Stimulated activated CD4-positive, alpha-beta T cell treated with anti-CD3 and anti-CD28 coated beads, Interleukin-15, amount 100 ng/mL, for 1 hour (primary cell): ENCODE measurements around the gene CYS1.
"Not testable (repeated sequence)": the region's sequence is repeated elsewhere in the genome, so short reads cannot be mapped to it uniquely, and the experiment has no call there.

Source experiments
- DNase-seq, 2 donors: peaks; one replicate each; pipeline ENCODE4 v3.0.0-alpha.2; 2020; ENCODE audit warnings: low read depth in 1 of 2, low spot score in 1 of 2

The CYS1 gene

DNA sequence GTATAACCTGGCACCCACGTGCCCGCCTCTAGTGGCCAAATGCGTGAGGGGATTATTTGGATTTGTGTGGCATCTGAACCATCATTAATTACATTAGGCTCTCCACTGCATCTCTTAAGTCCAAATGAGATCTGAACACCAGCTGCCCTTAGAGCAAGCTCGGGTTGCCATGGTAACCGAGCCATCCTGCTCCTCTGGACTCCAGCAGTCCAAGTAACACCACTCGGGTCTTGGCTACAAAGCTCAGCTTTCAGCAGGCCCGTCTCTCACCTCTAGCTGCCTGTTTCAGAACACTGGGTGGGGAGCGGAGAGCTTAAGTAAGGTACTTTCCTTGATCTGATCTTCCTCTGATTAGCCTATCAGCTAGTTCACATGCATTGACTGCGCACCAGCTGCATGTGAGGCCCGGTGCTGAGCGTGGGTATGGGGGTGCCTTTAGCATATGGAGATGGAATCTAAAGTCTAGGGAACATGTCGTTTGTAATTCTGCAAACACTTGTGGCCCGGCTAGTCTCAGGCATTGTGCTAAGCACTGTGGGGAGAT, 14.1 kb upstream of the CYS1 start:
- no peak for DNase-seq

GRCh38 chr2:10091889-10092244, 11.7 kb upstream of the CYS1 start:
- not testable (repeated sequence) for DNase-seq

DNA sequence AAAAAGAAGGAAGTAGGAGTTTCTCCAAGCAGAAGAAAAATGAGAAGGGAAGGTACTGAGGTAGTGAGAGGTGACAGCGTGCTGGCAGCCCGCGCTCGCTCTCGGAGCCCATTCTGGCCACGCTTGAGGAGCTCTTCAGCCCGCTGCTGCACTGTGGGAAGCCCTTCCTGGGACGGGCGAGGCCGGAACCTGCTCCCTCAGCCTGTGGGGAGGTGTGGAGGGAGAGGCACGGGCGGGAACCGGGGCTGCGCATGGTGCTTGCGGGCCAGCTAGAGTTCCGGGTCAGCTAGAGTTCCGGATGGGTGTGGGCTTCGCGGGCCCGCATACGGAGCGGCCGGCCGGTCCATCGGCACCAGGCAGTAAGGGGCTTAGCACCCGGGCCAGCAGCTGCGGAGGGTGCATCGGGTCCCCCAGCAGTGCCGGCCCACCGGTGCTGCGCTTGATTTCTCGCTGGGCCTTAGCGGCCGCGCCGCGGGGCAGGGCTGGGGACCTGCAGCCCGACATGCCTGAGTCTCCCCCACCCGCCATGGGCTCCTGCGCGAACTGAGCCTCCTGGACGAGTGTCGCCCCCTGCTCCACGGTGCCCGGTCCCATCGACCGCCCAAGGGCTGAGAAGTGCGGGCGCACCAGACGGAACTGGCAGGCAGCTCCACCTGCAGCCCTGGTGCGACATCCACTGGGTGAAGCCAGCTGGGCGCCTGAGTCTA, 11.1 kb upstream of the CYS1 start:
- DNase-seq: no peak

GRCh38 chr2:10089565-10090190, 9.5 kb upstream of the CYS1 start:
- DNase-seq: no peak

GRCh38 chr2:10087360-10087759, 7.1 kb upstream of the CYS1 start:
- no peak for DNase-seq

- no peak for DNase-seq
Observed at GRCh38 chr2:10086950-10087349, 6.7 kb upstream of the CYS1 start.

DNA sequence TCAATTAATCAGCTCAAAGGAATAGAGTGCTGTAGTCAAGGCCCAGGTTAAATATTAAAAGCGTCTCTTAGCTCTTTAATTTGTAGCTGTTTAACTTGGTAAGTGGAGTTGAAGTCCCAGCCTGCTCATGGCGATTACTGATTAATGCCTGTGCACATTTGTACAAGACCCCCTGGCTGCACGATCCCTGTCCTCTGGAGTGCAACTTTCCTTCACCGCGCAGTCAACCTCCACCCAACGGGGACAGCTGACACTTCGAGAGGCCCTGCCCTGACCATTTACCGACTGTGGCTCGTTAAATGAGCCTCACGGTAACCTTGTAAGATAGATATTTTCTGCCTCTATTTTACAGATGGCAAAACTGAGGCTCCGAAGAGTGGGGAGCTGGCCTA, 5.5 kb upstream of the CYS1 start:
- no peak for DNase-seq

DNA sequence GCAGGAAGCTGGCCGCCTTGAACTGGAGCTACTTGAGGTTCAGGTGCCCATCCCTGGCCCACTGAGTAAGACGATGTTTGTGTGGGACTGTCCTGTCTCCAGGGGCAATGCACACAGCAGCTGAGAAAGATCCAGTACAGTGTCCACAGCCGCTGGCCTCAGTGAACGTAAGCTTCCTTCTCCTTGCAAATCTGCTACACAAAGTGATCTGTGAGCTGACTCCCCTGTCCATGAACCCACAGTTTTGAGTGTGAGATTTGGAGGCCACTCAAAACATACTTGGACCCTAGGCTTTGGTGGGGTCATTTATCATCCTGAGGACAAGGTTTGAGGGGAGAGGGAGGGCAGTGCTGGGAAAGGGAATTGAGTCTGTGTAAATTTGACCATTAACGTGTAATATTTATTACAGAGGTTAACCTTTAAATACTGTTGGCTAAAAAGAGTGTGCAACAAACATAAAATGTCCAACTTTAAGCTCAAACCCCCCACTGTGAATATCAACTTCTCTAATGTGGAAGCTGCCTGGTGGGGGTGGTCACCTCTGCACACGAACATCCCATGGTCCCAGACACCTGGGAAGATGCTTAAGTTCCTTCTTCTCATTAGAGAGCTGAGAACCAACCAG, 4.9 kb upstream of the CYS1 start:
- no peak for DNase-seq

DNA sequence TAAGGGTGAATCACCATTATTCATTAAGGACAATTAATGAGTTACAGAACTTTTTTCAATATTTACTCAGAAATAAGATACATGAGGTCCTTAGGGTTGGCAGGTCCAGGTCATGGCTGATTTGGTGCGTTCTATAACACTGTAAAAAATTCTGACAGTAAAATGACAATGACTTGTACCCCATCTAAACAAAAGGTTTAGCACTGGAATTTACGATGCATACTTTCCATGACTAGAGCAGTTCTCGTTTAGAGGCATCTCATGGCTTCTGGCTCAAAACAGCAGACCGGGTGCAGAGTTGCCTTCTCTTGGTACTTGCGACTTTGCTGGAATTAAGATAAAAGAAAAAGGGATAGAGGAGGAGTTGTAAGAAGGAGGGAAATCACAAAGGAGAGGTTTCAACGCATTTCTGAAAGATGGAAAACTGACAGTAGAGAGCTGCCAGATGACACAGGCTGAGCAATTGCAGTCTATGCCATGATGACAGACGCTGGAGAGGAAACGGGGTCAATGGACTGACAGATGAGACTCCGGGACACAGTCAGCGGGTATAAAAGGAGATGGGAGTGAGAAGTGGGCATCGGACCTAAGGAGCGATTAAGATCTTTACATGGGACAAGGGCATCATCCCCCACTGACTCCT, 4.1 kb upstream of the CYS1 start:
- no peak for DNase-seq

GRCh38 chr2:10083692-10084211, 3.5 kb upstream of the CYS1 start:
- no peak for DNase-seq

- no peak for DNase-seq
Observed at GRCh38 chr2:10083046-10083445, 2.8 kb upstream of the CYS1 start.

DNA sequence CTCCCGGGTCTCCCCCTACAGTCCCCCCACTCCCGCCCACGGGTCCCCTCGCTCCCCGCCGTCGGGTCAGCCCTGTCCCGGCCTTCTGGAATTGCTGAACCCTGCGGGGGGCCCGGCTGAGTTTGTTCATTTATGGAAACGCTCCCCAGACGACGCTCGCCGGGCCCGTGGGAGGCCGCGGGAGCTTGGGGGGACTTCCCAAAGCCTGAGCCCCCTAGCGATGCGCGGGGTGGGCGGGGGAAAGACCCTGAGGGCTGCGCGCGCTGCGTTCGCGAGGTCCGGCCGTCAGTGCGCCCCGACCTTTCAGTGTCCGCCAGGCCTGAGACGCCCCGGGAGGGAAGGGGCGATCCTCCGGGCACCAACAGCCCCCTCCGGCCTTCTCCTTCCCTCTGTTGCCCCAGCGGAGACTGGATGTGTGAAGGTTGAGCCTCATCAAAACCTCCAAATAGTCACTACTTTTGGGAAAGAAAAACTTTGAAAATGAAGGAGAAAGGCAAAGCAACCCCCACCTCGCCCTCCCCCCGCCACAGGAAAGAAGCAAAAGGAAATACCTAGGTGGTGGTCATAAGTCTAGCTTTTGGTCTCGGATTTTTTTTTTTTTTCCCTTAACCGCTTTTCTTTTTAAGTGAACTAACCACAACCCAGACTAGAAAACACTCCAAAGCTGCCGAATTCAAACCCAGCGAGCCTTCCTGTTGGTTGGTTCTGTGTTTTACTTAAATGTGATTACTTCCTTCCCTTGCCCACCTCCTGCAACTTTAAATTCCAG, 509 bp upstream of the CYS1 start:
- DNase-seq: no peak

DNA sequence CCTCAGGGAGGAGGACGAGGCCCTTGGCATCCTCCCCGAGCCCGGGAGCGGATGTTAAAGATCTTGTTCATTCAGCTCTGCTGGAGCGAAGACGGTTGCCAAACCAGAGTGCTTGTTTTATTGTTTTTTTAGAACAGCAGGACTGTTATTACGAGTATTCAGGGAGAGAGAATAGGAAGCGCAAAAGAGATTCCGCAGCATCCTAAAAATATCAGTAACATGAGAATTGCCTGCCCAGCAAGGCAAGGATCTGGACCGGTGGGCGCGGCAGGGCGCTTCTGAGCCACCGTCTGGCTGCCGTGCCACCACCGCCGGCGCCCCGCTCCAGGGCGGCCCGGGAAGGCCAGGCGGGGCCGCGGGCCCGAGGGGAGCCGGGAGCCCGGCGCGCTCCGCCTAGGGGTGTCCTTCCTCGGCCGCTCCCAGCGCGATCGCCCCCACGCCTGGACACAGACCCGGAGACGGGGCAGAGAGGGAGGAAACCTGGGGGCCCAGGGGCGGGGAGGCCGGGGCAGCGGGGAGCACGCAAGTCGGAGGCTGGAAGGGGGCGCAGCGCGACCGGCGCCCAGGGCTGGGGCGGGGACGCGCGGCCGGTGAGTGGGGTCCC, 843 bp downstream of the CYS1 start:
- DNase-seq: no peak

GRCh38 chr2:10078704-10079265, 1.4 kb downstream of the CYS1 start:
- no peak for DNase-seq

- no peak for DNase-seq
Observed at GRCh38 chr2:10078001-10078400, 2.2 kb downstream of the CYS1 start.

DNA sequence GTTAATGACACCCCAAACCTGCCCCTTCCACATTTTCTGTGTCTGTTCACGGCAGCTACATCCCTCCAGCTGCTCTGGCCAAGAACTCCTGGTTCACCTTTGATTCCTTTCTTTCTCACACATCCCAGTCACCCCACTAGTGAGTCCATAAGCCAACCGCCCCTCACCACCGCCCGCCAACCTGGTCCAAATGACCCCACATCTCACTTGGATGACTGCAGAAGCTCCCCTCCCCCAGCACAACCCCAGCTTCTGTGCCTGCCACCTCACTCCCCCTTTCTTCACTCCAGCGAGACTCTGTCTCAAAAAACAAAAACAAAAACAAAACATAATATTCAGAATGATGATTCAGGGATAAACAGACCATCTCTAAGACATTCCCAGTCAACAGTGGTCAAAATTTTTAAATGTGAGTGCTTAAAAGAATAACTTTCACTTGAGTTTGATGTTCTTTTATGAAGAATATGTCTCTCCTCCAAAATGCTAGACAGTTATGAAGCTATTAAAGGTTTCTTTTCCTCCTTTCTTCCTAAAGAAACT, 3.2 kb downstream of the CYS1 start:
- DNase-seq: no peak

- no peak for DNase-seq
Observed at GRCh38 chr2:10076511-10076910, 3.7 kb downstream of the CYS1 start.

GRCh38 chr2:10075571-10076209, 4.5 kb downstream of the CYS1 start:
- no peak for DNase-seq

DNA sequence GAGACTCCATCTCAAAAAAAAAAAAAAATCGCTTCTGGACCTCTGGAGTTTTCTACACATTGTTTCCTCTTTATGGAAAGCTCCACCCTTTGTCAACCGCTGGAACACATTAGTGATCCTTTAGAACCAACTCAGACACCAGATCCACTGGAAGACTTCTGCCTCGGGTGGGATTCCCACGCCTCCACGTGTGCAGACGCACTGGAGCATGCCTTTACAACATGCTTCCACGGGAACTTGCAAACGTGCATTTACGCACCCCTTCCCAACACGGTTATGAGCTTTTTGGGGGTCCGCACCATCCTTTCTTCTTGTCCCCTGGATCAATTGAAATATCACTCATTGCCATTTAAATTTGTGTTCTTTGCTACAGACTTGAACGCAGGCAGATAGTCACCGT, 5.1 kb downstream of the CYS1 start:
- no peak for DNase-seq
